Keratinocyte (primary cell): ENCODE results near the gene PLEKHG5. TPM values are rescaled to one million over a fixed set of nuclear protein-coding genes. Genes with fewer than 3 reads are reported as not detected.

Experiments used
- DNase-seq: peaks from one replicate; pipeline ENCODE4 v3.0.0-alpha.2; 2011; ENCODE audit warnings: low read depth, missing footprints, low spot score
- FAIRE-seq: peaks from 2 replicates; lab custom pipeline; 2011; peaks lifted over from hg19 to GRCh38; lab: Jason Lieb, UNC
- H2AFZ ChIP-seq: 2 replicates; pipeline ENCODE4 v1.6.0; 2012; ENCODE audit warnings: low read length, control low read depth, inconsistent platforms; ENCODE audit not compliant: control insufficient read depth
- H3K27ac ChIP-seq: 2 replicates; pipeline ENCODE4 v1.5.1; 2011; ENCODE audit warnings: low read length; ENCODE audit not compliant: control insufficient read depth, insufficient read depth
- H3K27me3 ChIP-seq: 3 replicates; pipeline ENCODE4 v1.6.0; 2011; ENCODE audit warnings: low read length; ENCODE audit not compliant: control insufficient read depth, insufficient read depth; ENCODE audit errors: extremely low read depth
- H3K36me3 ChIP-seq, 2 experiments: 2 replicates in 1 of 2; 3 replicates in 1 of 2; pipeline ENCODE4 v1.5.1; 2011; ENCODE audit warnings: low read length in 2 of 2, mild to moderate bottlenecking in 1 of 2; ENCODE audit not compliant: control insufficient read depth in 2 of 2, insufficient read depth in 2 of 2; ENCODE audit errors: extremely low read depth in 1 of 2
- H3K4me1 ChIP-seq: 3 replicates; pipeline ENCODE4 v1.5.1; 2011; ENCODE audit warnings: low read length; ENCODE audit not compliant: control insufficient read depth, insufficient read depth; ENCODE audit errors: extremely low read depth
- H3K4me2 ChIP-seq: 3 replicates; pipeline ENCODE4 v1.6.0; 2011; ENCODE audit warnings: low read depth, low read length; ENCODE audit not compliant: control insufficient read depth, insufficient read depth; ENCODE audit errors: extremely low read depth
- H3K4me3 ChIP-seq, 3 experiments: fragments of 200-600 bp in 1 of 3; sonication (generic) in 1 of 3; 2 replicates in 2 of 3; 3 replicates in 1 of 3; pipeline ENCODE4 v1.5.1; 2011 to 2016; ENCODE audit warnings: low read length in 3 of 3, mild to moderate bottlenecking in 3 of 3, control low read depth in 2 of 3, inconsistent platforms in 1 of 3, low read depth in 1 of 3, mixed read lengths in 1 of 3, mixed run types in 1 of 3, moderate library complexity in 1 of 3; ENCODE audit not compliant: control insufficient read depth in 2 of 3, insufficient read depth in 2 of 3; ENCODE audit errors: extremely low read depth in 1 of 3
- H3K79me2 ChIP-seq: 2 replicates; pipeline ENCODE4 v1.6.0; 2012; ENCODE audit warnings: low read length; ENCODE audit not compliant: control insufficient read depth, insufficient read depth
- H3K9ac ChIP-seq: 3 replicates; pipeline ENCODE4 v1.6.0; 2011; ENCODE audit warnings: low read length; ENCODE audit not compliant: control insufficient read depth, insufficient read depth; ENCODE audit errors: extremely low read depth
- H3K9me1 ChIP-seq: 3 replicates; pipeline ENCODE4 v1.6.0; 2011; ENCODE audit warnings: low read length; ENCODE audit not compliant: control insufficient read depth, insufficient read depth; ENCODE audit errors: extremely low read depth
- H3K9me3 ChIP-seq: 2 replicates; pipeline ENCODE4 v1.5.1; 2012; ENCODE audit warnings: low read depth, low read length; ENCODE audit not compliant: control insufficient read depth
- H4K20me1 ChIP-seq: 3 replicates; pipeline ENCODE4 v1.6.0; 2011; ENCODE audit warnings: low read length; ENCODE audit not compliant: control insufficient read depth, insufficient read depth; ENCODE audit errors: extremely low read depth
- EZH2 ChIP-seq: IDR thresholded peaks from one replicate; pipeline ENCODE4 v1.6.1; 2012; ENCODE audit warnings: inconsistent platforms, mild to moderate bottlenecking, low read length, moderate library complexity
- dilution Hi-C: fragments of 300-500 bp; cut with MboI; formaldehyde crosslinking; loops from one replicate; pipeline ENCODE4 v1.7.0; 2020; ENCODE audit warnings: low sequenced_read_pairs; ENCODE audit not compliant: extremely low pct_ligation_motif_present
- polyA plus RNA-seq, 5 experiments: library from polyadenylated mRNA; depleted of rRNA in 3 of 5; stranded (reverse) in 3 of 5; stranded (forward) in 1 of 5; unstranded in 1 of 5; fragments of >200 nt; gene quantifications; 1 replicate in 1 of 5; 2 replicates in 3 of 5; 3 replicates in 1 of 5; pipeline versions ENCODE4 v1.2.1 to v1.2.3, GENCODE V29; 2011 to 2012; ENCODE audit warnings: missing spikeins in 2 of 5, low read depth in 1 of 5, low replicate concordance in 1 of 5
- TF ChIP-seq, protein P1 (sequence below), 3 experiments: IDR thresholded peaks in 1 of 3; conservative IDR thresholded peaks in 1 of 3; optimal IDR thresholded peaks in 1 of 3; 2 replicates in 2 of 3; 3 replicates in 1 of 3; pipeline versions ENCODE3 to v1.5.1; 2011; ENCODE audit warnings: low read length in 3 of 3, mild to moderate bottlenecking in 3 of 3, moderate library complexity in 2 of 3, control low read depth in 1 of 3, inconsistent platforms in 1 of 3; ENCODE audit not compliant: insufficient read depth in 2 of 3; ENCODE audit errors: extremely low read depth in 1 of 3

PLEKHG5 gene
- polyA plus RNA-seq, 1 donor (not counting 4 experiments of a cell fraction or from before 2014, with no cell fraction given) = 11.8 TPM

- dilution Hi-C loops = no loop called here
- H3K27me3 ChIP-seq = no peaks in the 10 kb centered on the region
- H3K27ac ChIP-seq = no peak overlapping the region
- no peaks in the 10 kb centered on the region for H3K9me3 ChIP-seq
- H3K4me1 ChIP-seq = no peaks in the 10 kb centered on the region
- H3K9me1 ChIP-seq = no peaks in the 10 kb centered on the region
- H3K9ac ChIP-seq = no peak overlapping the region
- no peaks in the 10 kb centered on the region for H3K79me2 ChIP-seq
- DNase-seq (no peak), FAIRE-seq (no peak)
- H3K4me2 ChIP-seq = no peak overlapping the region
- peaks cover 24 to 31% of the 10 kb centered on the region in 2 experiments for H3K36me3 ChIP-seq
- no peak for TF ChIP-seq EZH2
- TF ChIP-seq, protein P1, sequence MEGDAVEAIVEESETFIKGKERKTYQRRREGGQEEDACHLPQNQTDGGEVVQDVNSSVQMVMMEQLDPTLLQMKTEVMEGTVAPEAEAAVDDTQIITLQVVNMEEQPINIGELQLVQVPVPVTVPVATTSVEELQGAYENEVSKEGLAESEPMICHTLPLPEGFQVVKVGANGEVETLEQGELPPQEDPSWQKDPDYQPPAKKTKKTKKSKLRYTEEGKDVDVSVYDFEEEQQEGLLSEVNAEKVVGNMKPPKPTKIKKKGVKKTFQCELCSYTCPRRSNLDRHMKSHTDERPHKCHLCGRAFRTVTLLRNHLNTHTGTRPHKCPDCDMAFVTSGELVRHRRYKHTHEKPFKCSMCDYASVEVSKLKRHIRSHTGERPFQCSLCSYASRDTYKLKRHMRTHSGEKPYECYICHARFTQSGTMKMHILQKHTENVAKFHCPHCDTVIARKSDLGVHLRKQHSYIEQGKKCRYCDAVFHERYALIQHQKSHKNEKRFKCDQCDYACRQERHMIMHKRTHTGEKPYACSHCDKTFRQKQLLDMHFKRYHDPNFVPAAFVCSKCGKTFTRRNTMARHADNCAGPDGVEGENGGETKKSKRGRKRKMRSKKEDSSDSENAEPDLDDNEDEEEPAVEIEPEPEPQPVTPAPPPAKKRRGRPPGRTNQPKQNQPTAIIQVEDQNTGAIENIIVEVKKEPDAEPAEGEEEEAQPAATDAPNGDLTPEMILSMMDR (optimal IDR thresholded peaks at IDR 0.05 in 1 of 3, IDR thresholded peaks at IDR 0.05 in 1 of 3, conservative IDR thresholded peaks at IDR 0.05 in 1 of 3; ENCODE audit: extremely low read depth in 1 of 3, insufficient read depth in 2 of 3, low read length in 3 of 3) = no peak
- no peak overlapping the region for H2AFZ ChIP-seq
- no peaks in the 10 kb centered on the region for H4K20me1 ChIP-seq
- no peak overlapping the region for H3K4me3 ChIP-seq
These were observed 30.4 kb downstream of the PLEKHG5 start for GRCh38 chr1:6461051-6461530.

DNA sequence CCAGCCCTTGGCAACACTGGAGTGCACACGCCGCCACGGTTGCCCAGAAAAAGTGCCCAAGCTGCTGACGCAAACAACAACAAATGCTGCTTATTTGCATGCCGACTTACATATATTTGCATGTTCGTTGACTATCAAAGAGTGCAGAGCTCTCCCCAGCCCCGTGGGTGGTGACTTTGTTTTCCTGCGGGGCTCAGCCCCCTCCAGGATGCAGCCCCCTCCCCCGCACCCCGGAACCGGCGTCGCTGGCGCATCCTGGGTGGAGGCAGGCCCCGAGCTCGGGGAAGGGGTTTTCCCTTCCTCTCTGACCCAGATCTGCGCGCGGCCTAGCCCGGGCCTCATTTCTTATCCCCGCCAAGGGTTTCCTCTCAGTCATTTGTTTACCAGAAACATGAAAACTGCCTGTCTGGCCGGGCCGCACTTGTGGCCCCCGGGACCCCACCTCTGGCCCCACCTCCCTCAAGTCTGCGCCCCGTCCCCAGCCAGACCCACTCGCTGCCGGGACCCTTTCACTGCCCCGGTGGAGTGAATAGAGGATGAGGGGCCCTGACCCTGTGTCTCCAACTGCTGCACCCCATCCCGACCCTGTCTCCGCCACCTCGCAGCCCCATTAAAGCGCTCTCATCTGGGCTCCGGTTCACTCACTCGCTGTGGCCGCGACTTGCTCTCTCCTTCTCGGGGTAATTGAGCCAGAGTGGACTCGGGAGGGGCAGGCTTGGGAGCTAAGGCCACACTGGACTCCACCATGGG lies 31.0 kb downstream of the PLEKHG5 start:
- TF ChIP-seq EZH2 = no peak
- TF ChIP-seq, protein P1 (optimal IDR thresholded peaks at IDR 0.05 in 1 of 3, IDR thresholded peaks at IDR 0.05 in 1 of 3, conservative IDR thresholded peaks at IDR 0.05 in 1 of 3; ENCODE audit: extremely low read depth in 1 of 3, insufficient read depth in 2 of 3, low read length in 3 of 3) = no peak
- Histone ChIP-seq H3K36me3 (peaks cover 24 to 29% of the 10 kb centered on the region in 2 experiments), H3K79me2 (no peaks in the 10 kb centered on the region), H3K27me3 (peaks cover 6% of the 10 kb centered on the region), H3K4me2 (no peak overlapping the region), H3K9me3 (no peaks in the 10 kb centered on the region), H3K4me3 (no peak overlapping the region), H3K4me1 (no peaks in the 10 kb centered on the region), H3K9ac (no peak overlapping the region), H2AFZ (no peak overlapping the region), H3K9me1 (no peaks in the 10 kb centered on the region), H3K27ac (no peak overlapping the region), H4K20me1 (no peaks in the 10 kb centered on the region)
- FAIRE-seq (no peak), DNase-seq (no peak)
- dilution Hi-C loops = no loop called here
